GM19467 (cell line): ENCODE measurements around the gene MAMDC2.

Source experiments
- ATAC-seq: cut with Tn5 transposase; IDR thresholded peaks from one replicate; pipeline ENCODE4 v1.9.1; 2021; ENCODE audit warnings: mild to moderate bottlenecking, moderate library complexity; ENCODE audit not compliant: unreplicated experiment

The MAMDC2 gene

DNA sequence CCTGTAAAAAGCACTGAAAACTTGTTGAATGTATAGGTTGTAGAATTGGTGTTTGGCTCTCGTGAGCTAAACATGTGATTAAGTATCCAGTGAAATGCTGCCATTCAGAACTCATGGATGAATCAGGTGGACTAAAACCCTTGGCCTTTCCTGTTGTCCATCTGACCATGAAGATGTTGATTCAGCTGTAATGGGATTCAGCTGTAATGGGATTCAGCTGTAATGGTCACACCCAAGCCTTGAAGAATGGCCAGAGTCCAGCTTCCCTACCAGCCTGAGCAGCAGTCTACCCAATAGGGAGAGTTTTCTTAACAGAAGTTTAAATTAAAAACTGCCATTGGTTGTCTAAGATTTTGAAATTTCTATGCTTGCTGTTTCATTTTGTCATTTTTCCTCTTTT, 18.1 kb downstream of the MAMDC2 start:
- no peak for ATAC-seq

DNA sequence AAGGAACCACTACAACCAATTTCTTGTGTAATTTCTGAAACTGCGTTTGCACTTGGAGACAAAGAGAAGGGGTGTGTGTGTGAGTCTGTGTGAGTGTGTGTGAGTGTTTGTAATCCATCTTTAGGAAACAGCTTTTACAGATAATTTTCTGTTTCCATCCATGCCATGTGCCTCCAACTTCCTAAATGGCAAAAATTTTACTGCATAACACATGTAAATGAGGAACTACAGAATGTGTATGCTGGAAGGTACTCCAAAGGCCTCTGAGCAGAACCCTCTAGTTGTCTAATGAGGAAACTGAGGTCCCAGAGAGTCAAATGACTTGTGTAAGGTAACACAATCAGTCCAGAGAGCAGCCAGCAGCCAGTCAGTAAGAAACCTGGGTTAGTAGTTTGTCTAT, 20.8 kb downstream of the MAMDC2 start:
- no peak for ATAC-seq

DNA sequence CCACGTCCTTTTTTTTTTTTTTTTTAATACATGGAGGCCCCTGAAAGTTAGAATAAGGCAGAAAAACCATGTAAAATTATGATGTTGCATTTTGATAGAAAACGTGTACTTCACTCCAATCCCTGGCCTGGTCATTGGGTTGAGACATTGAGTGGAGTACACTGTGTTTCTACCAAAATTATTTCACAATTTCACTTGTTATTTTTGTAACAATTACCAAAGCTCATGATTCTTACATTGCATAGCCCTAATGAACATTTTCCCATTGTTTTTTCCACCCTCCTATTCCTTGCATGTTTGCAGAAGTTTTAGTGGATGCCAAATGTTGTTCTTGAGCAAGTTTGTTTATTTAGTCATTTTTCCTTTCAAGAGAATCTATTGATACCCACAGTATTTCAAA, 21.9 kb downstream of the MAMDC2 start:
- ATAC-seq: no peak

DNA sequence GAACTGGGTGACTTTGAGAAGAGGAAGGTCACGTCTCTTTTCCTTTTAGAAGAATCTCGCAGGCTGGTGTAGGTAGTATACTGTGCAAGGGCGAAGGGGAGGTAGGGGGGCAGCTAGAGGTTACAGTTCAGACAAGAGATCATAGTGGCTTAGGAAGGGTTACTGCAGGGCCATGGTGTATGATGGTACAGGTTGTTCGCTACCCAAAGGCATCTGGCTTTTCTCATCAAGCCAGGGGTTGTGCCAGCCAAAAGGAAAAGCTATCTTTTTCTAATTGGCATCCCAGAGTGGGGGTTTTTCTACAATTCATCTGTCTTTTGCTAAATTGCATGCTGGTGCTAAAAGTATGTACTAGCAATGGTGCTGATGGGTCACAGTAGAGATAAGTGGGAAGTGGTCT, 22.8 kb downstream of the MAMDC2 start:
- ATAC-seq: no peak

DNA sequence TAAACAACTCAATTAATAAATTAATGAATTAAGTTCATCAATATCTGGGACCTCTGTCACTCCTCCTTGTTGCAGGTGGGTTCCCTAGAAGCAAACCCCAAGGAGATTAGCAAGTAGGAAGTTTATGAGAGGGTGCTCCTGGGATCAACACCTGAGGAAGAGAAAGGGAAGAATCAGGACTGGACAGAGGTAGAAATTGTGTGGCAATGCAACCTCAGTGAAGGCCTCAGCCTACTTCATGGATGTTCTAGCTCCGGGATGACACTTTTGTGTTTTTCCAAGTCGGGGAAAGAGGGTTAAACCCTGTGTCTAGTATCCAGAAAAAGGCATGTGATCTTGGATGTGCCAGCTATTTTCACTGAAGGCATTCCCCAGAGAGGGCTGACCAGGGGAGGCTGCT, 23.2 kb downstream of the MAMDC2 start:
- ATAC-seq: no peak

DNA sequence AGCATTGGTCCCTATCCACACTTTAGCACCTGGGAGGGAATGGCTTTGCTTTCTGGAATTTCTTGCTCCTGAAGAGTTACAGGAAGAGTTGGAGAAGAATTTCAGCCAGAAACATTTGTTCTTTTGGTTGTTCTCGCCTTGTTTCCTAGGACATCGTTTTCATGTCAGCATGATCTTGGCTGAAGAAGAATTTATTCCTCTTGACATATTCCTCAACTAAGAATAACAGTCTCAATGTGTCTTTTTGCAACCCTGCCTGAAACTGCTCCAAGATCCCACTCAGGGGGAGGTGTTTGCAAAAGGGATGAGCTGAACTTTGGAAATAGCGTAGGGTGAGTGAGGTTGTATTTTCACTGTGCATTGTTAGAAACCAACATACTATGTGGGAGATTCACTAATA, 26.1 kb downstream of the MAMDC2 start:
- ATAC-seq: no peak

DNA sequence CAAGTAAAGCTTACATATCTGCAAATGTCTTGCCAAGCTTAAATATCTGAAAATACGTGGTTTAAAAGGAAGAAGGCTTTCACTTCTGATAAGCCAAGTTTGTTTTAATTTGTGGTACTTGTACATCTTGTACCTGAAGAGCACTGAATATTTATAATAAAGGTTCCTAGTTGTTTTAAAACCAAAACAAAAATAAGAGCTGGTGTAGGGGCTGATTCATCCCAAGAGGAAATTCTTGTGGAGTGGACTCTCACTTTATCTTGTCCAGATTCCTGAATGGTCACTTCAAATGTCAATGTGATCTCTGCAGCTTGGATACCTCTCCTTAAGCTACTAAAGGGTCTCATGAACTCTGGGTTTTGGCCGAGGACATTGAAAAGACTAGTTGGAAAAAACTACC, 29.5 kb downstream of the MAMDC2 start:
- ATAC-seq: no peak

DNA sequence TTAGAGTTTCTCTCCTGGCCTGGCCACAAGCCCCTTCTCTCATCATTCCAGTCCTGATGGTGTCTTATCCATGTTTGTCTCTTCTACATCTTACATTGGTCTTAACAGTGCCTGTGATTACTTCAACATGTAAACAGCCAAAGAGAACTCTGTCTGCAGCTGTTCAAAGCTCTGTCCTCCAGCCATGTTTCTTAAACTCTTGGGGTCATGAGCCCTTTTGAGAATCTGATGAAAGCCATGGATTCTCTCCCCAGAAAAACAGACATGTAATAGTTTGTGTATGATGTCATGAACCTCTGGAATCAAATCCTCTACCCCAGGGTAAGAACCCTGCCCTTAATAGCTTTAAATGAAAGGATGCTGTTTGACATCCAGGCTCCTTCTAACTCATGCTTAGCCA, 30.1 kb downstream of the MAMDC2 start:
- no peak for ATAC-seq

DNA sequence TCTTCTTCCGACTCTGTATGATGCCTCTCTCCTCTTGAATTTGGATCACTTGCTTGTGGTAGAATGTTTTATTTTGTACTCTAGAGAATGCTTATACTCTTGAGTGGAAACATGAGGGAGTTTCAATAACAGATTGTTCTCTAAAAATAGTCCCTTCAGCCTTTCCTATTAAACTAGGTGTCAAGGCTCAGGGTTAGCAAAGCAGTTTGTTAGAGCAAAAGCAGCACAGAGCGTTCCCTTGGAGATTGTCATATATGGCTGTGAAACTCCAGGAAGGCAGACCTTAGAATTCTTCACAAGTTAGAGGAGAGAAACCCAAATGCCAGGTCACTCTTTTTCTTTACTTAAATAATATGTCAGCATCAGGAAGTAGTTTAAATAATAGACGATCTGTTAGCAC, 33.0 kb downstream of the MAMDC2 start:
- no peak for ATAC-seq

DNA sequence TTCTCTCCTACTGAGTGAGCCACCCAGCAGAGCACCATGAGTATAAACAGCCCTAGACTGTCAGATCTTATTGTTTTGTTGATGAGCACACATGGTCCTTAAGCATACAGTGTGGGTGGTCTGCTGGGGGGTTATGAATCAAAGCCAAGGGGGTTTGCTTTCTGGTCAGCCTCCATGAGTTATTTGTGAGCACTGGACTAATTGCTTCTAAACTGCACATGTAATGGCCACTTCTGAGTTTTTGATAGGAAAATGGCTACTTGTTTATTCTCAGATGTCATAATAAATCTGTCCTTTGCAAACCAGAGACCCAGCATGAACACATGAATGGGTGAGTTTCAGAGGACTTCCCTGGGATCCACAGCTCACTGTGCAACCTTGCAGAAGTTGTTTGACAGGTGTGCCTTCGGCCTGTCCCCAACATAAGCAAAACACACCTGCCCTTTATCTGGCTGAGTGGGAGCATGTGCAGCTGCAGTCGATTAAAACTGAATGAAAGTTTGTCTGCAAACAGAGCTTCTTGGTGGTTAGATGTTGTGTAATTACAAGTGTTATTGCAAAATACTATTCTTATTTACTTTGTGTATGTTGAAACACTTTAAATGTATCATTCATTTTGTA, 35.9 kb downstream of the MAMDC2 start:
- ATAC-seq: no peak

DNA sequence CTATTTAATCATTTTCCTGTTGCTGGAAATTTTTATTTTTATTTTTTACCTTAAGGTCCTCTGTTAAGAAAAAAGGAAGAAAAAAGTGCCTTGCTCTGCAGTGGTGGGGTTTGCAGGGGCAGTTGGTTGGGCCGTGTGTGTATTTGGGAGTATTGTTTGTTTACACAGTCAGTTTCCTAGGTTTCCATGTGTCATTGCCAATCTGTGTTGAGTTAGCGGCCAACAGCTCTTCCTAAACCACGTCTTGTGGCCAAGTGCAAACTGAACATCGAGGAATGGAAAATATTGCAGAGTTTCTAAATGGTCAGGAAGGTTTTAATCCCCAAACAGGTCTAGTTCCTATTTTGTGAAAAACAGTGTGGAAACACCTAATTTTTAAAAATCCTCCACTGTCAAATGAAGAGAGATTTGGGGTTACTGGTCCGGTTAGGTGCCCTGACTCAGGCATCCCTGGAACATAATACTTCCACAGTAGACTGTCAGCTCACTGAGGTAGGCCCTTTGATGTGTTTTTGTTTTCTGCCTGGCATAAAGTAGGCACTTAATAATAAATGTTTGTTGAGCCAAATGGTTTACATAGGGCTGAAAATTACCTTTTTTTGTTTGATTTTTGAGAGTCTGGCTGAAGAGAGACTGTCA, 37.0 kb downstream of the MAMDC2 start:
- ATAC-seq: no peak

DNA sequence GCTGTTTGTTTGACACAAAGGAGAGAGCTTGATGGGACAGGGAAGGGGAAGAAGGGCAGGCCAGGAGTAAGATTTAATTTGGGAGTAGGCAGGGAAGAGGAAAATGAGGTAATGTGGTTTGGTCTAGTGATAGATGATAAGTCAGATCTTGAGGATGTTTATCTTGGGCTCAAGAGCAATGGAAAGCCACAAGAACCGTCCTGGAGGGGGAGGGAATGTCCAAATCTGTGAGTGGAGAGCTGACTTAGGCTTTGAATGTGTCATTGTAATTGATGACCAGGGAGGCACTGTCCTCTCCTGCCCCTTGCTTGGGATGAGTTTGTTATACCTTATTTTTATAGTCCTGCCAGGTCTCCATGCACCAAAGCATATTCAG, 37.5 kb downstream of the MAMDC2 start:
- no peak for ATAC-seq

DNA sequence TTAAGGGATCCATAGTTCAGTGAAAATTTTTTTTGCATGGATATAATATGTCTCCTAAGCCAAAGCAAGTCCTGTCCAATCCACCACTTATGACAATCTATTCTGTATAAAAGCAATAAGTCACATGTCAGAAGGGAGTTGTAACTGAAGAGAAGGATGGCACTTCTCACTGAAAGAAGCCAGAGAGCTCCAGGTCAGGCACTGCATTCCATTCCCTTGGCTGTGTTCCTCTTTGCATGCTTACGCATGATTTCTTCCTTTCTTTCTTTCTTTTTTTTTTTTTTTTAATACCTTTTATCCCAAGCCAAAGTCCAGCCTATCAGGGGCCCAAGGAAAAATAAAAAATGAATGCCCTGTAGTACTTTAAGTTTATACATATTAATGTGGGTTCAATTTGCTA, 39.8 kb downstream of the MAMDC2 start:
- no peak for ATAC-seq

DNA sequence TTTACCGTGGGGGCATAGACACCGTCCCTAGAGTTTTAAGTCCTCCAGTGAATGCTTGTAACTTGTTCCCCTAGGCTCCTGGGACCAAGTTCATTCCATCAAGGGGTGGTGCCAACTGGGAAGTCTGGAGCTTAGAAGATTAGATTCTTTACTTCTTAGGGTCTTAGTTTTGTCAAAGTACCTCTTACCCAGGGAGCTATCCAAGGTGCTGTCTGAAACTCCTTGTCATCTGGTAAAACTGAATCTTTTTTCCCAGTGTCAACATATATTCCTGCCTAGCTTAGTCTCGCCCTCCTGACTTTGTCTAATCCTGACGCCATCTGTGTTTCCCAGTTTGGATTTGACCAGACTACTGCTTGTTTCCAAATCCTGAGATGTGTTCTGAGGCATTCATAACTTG, 41.6 kb downstream of the MAMDC2 start:
- no peak for ATAC-seq

DNA sequence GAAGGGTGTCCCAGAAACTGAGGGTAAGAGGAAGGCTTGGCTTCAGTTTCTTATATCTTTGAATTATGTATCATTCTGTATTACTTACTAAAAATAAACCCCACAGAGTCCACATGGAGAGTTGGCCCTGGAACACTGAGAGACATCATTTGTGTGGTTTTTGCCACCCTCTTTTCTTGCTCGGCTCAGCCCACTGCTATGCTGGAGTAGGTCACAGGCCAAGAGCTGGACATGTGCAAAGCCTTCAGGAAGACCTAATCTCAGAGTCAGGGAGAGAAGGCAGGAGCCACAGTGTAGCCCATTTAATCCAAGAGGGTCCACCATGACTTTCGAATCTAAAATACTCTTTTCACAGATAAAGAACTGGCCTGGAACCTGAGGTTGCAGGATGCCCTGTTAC, 47.5 kb downstream of the MAMDC2 start:
- ATAC-seq: no peak

DNA sequence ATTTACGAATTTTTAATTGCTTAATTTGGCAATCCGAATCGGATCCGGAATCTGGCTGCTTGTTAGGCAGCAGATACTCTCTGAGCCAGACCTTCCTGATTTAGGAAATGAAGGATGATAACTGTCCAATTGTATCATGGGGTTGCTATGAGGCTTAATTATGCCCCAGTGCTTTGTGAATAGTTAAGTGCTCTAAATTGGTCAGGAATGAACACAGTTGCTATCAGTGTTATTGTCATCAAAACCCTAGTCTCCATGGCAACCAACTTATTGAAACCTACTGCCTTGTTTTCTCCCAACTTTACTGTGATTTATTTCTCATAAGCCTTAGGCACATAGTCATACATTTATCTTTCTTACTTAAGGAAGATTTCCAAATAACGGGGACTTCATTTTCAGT, 47.9 kb downstream of the MAMDC2 start:
- no peak for ATAC-seq

DNA sequence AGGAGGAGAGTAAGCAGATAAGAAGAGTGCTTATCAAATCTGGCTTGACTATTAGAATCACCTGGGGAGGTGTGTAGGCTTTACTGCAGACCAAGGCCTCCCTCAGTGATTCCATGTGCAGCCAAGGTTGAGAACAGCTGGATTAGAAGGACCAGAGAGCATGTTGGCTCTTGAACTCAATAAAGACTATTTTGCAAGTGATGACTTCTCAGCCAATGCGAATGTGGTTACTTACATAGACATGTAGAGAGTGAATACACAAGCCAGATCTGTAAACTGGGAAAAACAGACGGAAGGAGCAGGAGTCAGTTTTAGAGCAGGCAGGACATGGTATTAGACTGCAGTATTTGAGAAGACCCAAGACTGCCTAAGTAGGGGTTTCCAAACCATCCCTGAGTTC, 48.5 kb downstream of the MAMDC2 start:
- ATAC-seq: no peak

DNA sequence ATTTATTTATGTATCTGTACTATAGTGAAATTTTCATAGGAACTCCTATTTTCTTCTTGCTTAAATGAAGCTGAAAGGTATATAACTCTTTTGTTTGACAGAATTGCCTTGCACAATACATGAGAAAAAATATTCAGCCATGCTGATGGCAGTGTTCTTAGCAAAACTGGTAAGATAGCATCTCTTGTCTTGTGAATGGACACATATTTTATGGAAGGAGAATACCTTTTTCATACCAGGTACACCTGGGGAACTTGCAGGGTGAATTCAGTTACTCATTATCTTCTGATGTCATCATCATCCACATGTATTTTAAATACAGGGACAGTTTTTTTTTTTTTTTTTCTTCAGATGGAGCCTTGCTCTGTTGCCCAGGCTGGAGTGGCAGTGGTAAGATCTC, 49.4 kb downstream of the MAMDC2 start:
- no peak for ATAC-seq

DNA sequence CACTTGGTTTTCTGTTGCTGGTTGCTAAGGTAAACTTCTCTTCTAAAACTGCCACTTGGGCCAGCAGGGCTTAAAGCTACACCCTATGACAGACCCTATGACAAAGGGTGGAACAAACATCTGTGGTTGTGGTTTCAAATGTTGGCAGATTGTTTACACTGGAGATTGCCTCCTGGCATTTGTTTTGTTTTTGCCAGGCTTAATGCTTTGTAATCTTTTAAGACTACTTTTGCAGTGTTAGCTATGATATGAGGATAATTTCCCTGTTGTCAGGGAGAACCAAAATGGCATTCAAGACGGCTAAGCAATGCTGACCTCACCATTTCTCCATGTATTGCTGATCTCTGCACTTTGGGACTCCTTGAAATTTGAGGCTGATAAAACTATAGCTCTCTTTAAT, 50.3 kb downstream of the MAMDC2 start:
- ATAC-seq: no peak

DNA sequence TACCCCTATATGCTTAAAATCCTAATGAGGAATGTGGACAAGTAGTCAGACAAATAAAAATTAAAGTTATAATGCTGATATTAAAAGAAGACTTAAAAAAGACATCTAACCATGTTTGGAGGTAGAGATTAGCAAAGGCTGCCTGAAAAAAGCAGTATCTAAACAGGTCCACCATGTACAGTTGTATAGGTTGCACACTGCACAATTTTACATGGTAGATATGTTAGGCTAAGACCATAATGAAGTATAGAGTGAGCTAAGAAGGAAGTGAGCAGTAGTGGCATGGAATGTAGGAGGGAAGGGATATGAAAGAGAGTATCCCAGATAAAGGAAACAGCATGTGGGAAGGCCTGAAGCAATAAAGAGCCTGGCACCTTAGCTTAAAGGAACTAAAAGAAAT, 51.1 kb downstream of the MAMDC2 start:
- ATAC-seq: no peak

DNA sequence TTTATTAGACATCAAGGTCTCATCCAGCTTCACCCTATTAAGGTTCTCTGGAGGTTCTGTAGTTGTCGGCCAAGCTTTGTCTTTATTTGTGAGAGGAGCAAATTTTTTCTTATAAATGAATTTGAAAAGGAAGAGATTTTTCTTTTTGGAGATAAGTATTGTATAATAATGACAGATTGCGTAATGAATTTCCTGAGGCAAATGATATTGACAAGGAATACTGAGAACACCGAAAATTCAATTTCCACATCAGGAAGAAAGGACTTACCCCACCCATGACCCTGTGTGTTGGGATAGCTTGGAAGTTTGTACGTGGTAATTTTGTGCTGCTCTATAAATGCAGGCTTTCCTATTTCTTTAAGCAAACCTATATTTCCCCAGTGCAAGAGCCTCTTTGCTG, 53.5 kb downstream of the MAMDC2 start:
- no peak for ATAC-seq

DNA sequence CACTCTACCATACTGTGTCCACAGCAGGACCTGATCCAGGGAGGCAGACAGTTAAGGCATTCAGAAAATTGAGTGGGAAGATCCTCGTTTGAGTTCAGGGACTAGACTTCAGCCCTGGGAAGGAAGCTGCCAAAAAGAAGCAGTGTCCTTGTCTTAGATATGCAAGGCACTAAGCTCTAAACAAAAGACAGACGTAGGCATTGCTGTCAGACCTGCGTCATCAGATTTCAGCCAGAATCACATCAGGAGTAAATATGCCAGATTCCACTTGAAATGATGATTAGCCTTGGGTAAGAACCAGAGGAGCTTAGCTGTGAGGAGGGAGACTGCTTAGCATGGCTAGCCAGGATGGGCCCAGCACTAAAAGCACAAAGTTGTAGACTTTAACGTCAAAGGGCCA, 56.7 kb downstream of the MAMDC2 start:
- ATAC-seq: no peak

DNA sequence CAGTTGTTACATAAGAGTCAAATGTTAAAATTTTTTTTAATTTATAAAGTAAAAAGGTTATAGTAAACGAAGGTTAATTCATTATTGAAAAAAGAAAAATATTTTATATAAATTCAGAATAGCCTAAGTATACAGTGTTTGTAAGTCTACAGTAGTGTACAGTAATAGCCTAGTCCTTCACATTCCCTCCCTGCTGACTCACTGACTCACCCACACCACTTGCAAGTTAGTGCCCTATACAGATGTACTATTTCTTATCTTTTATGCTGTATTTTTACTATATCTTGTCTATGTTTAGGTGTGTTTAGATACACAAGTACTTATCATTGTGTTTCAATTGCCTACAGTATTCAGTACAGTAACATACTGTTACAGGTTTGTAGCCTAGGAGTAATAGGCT, 57.6 kb downstream of the MAMDC2 start:
- ATAC-seq: no peak
